ENCODE results near the gene NHP2. TPM values are rescaled to one million over a fixed set of nuclear protein-coding genes. Genes with fewer than 3 reads are reported as not detected.

The NHP2 gene
- total RNA-seq, 1 donor from 2014 or later: 161 TPM

DNA sequence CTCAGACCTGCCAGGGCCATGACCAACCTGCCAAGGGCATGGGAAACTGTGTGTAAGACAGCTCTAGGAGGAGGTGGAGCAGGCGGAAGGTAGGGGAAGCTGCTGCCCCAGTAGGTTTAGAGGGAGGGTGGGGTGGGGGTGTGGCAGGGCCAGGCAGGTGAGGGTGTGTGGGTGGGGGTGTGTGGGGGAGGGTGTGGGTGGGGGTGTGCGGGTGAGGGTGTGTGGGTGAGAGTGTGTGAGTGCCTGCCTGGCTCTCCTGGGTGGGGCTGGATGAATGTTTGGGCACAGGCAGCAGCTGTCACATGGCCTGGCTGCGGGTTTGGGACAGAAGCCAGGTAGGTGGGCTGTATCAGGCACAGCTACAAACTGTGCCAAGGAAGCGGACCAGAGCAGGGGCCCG is 49.2 kb downstream of the NHP2 start:
- peaks cover 7% of the 10 kb centered on the region for H3K4me1 Mint-ChIP-seq (ENCODE audit: unreplicated experiment)
- TF ChIP-seq, protein P1, sequence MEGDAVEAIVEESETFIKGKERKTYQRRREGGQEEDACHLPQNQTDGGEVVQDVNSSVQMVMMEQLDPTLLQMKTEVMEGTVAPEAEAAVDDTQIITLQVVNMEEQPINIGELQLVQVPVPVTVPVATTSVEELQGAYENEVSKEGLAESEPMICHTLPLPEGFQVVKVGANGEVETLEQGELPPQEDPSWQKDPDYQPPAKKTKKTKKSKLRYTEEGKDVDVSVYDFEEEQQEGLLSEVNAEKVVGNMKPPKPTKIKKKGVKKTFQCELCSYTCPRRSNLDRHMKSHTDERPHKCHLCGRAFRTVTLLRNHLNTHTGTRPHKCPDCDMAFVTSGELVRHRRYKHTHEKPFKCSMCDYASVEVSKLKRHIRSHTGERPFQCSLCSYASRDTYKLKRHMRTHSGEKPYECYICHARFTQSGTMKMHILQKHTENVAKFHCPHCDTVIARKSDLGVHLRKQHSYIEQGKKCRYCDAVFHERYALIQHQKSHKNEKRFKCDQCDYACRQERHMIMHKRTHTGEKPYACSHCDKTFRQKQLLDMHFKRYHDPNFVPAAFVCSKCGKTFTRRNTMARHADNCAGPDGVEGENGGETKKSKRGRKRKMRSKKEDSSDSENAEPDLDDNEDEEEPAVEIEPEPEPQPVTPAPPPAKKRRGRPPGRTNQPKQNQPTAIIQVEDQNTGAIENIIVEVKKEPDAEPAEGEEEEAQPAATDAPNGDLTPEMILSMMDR (conservative IDR thresholded peaks at IDR 0.05): no peak
- no peak overlapping the region for H3K27ac Mint-ChIP-seq
- no peaks in the 10 kb centered on the region for H3K36me3 Mint-ChIP-seq
- no peak overlapping the region for H3K4me3 Mint-ChIP-seq
- no peak for DNase-seq (ENCODE audit: extremely low spot score, unreplicated experiment)
- no peaks in the 10 kb centered on the region for H3K9me3 Mint-ChIP-seq
- no peaks in the 10 kb centered on the region for H3K27me3 Mint-ChIP-seq

DNA sequence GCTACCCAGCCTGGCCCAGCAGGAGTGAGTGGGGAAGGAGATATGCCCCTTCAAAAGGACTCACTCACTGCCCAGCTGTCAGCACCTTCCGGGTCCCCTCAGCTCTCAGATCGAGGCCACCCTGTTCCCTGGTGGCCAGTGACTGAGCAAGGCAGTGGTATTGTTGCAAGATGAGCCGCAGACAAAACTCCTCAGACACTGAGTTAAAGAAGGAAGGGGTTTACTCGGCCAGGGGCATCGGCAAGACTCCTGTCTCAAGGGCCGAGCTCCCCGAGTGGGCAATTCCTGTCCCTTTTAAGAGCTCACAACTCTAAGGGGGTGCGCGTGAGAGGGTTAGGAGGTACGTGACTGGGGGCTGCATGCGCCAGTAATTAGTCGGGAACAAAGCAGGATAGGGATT is 50.1 kb downstream of the NHP2 start:
- H3K4me3 Mint-ChIP-seq: no peak overlapping the region
- TF ChIP-seq, protein P1 (conservative IDR thresholded peaks at IDR 0.05): no peak
- H3K36me3 Mint-ChIP-seq: no peaks in the 10 kb centered on the region
- no peaks in the 10 kb centered on the region for H3K27me3 Mint-ChIP-seq
- H3K4me1 Mint-ChIP-seq (ENCODE audit: unreplicated experiment): peaks cover 7% of the 10 kb centered on the region
- H3K27ac Mint-ChIP-seq: peak overlapping the region; percentile 45
- H3K9me3 Mint-ChIP-seq: no peaks in the 10 kb centered on the region
- no peak for DNase-seq (ENCODE audit: extremely low spot score, unreplicated experiment)

Other genes starting within 250 kb of the NHP2 start
- not detected in 2 replicates for gene PROP1, start 157.6 kb downstream of the NHP2 start, total RNA-seq (ENCODE audit: low replicate concordance)
- 6.6 and 11.2 TPM in 2 replicates for gene N4BP3, start 40.4 kb downstream of the NHP2 start, total RNA-seq (ENCODE audit: low replicate concordance)
- gene RMND5B, start 22.9 kb downstream of the NHP2 start, total RNA-seq (ENCODE audit: low replicate concordance): 41.8 and 52.1 TPM in 2 replicates
- not detected in 2 replicates for gene GMCL2, start 33.5 kb upstream of the NHP2 start, total RNA-seq (ENCODE audit: low replicate concordance)
- gene HNRNPAB, start 50.6 kb upstream of the NHP2 start, total RNA-seq (ENCODE audit: low replicate concordance): 174 and 245 TPM in 2 replicates
- 52.7 and 76.2 TPM in 2 replicates for gene PHYKPL, start 78.9 kb upstream of the NHP2 start, total RNA-seq (ENCODE audit: low replicate concordance)

Data from type B pancreatic cell (in vitro differentiated cells).